ENCODE measurements around the gene TSC22D3. TPM values are rescaled to one million over a fixed set of nuclear protein-coding genes. Genes with fewer than 3 reads are reported as not detected.

The TSC22D3 gene
- total RNA-seq, 1 donor from 2014 or later, result 41.4 TPM

- peaks cover 5% of the 10 kb centered on the region for H3K36me3 Mint-ChIP-seq (ENCODE audit: insufficient read depth)
- H3K4me3 Mint-ChIP-seq (ENCODE audit: low read depth), result peak overlapping the region; percentile 20
- peaks cover 25% of the 10 kb centered on the region for H3K4me1 Mint-ChIP-seq (ENCODE audit: low read depth)
- peak overlapping the region; percentile 91 for H3K27ac Mint-ChIP-seq
- H3K27me3 Mint-ChIP-seq, result no peaks in the 10 kb centered on the region
- TF ChIP-seq CTCF (IDR thresholded peaks at IDR 0.05; ENCODE audit: unreplicated experiment), result no peak
- DNase-seq (ENCODE audit: low spot score, unreplicated experiment), result no peak
- peaks cover 10% of the 10 kb centered on the region for H3K9me3 Mint-ChIP-seq (ENCODE audit: low read depth)
These were observed 63.9 kb downstream of the TSC22D3 start for GRCh38 chrX:107711521-107712181.

GRCh38 chrX:107710617-107711391 lies 64.8 kb downstream of the TSC22D3 start:
- H3K9me3 Mint-ChIP-seq (ENCODE audit: low read depth), result peaks cover 10% of the 10 kb centered on the region
- no peak for TF ChIP-seq CTCF (IDR thresholded peaks at IDR 0.05; ENCODE audit: unreplicated experiment)
- peaks cover 5% of the 10 kb centered on the region for H3K36me3 Mint-ChIP-seq (ENCODE audit: insufficient read depth)
- peak overlapping the region; percentile 20 for H3K4me3 Mint-ChIP-seq (ENCODE audit: low read depth)
- peaks cover 23% of the 10 kb centered on the region for H3K4me1 Mint-ChIP-seq (ENCODE audit: low read depth)
- no peaks in the 10 kb centered on the region for H3K27me3 Mint-ChIP-seq
- peak overlapping the region; percentile 91 for H3K27ac Mint-ChIP-seq
- DNase-seq (ENCODE audit: low spot score, unreplicated experiment), result no peak

- H3K4me3 Mint-ChIP-seq (ENCODE audit: low read depth), result no peak overlapping the region
- TF ChIP-seq CTCF (IDR thresholded peaks at IDR 0.05; ENCODE audit: unreplicated experiment), result no peak
- peak overlapping the region; percentile 59 for H3K27ac Mint-ChIP-seq
- peaks cover 20% of the 10 kb centered on the region for H3K4me1 Mint-ChIP-seq (ENCODE audit: low read depth)
- no peak for DNase-seq (ENCODE audit: low spot score, unreplicated experiment)
- H3K27me3 Mint-ChIP-seq, result no peaks in the 10 kb centered on the region
- H3K36me3 Mint-ChIP-seq (ENCODE audit: insufficient read depth), result peaks cover 2% of the 10 kb centered on the region
- H3K9me3 Mint-ChIP-seq (ENCODE audit: low read depth), result peaks cover 10% of the 10 kb centered on the region
These were observed 66.3 kb downstream of the TSC22D3 start for GRCh38 chrX:107709266-107709806.

GRCh38 chrX:107708762-107709161 lies 66.8 kb downstream of the TSC22D3 start:
- Mint-ChIP-seq H3K27ac (no peak overlapping the region), H3K4me3 (ENCODE audit: low read depth) (no peak overlapping the region), H3K27me3 (no peaks in the 10 kb centered on the region), H3K9me3 (ENCODE audit: low read depth) (peaks cover 10% of the 10 kb centered on the region), H3K4me1 (ENCODE audit: low read depth) (peaks cover 20% of the 10 kb centered on the region), H3K36me3 (ENCODE audit: insufficient read depth) (peaks cover 2% of the 10 kb centered on the region)
- TF ChIP-seq CTCF (IDR thresholded peaks at IDR 0.05; ENCODE audit: unreplicated experiment), result no peak
- no peak for DNase-seq (ENCODE audit: low spot score, unreplicated experiment)

GRCh38 chrX:107707866-107708265 lies 67.7 kb downstream of the TSC22D3 start:
- H3K4me1 Mint-ChIP-seq (ENCODE audit: low read depth), result peaks cover 20% of the 10 kb centered on the region
- H3K9me3 Mint-ChIP-seq (ENCODE audit: low read depth), result peaks cover 10% of the 10 kb centered on the region
- H3K27me3 Mint-ChIP-seq, result no peaks in the 10 kb centered on the region
- H3K4me3 Mint-ChIP-seq (ENCODE audit: low read depth), result no peak overlapping the region
- H3K36me3 Mint-ChIP-seq (ENCODE audit: insufficient read depth), result peaks cover 2% of the 10 kb centered on the region
- TF ChIP-seq CTCF (IDR thresholded peaks at IDR 0.05; ENCODE audit: unreplicated experiment), result no peak
- H3K27ac Mint-ChIP-seq, result no peak overlapping the region
- no peak for DNase-seq (ENCODE audit: low spot score, unreplicated experiment)
